GM12801 (cell line): ENCODE data around the gene CCL19.

Source experiments
- CTCF ChIP-seq: IDR thresholded peaks from one replicate; pipeline ENCODE4 v1.5.1; 2011; ENCODE audit warnings: control low read depth; ENCODE audit not compliant: insufficient read length; ENCODE audit errors: extremely low read depth

Gene CCL19

GRCh38 chr9:34665067-34665380, 26.1 kb downstream of the CCL19 start:
- TF ChIP-seq CTCF: no peak

GRCh38 chr9:34664281-34665066, 26.6 kb downstream of the CCL19 start:
- no peak for TF ChIP-seq CTCF

GRCh38 chr9:34663303-34663605, 27.8 kb downstream of the CCL19 start:
- no peak for TF ChIP-seq CTCF

- TF ChIP-seq CTCF: no peak
Measured at GRCh38 chr9:34662526-34663302, 28.4 kb downstream of the CCL19 start, which contains the start of gene CCL27. Gene CCL27, minus strand, starts transcription at chr9:34662657. Its CDS starts 24 bp downstream, at chr9:34662633.

- no peak for TF ChIP-seq CTCF
Measured at GRCh38 chr9:34659592-34660253, 31.4 kb downstream of the CCL19 start.

- no peak for TF ChIP-seq CTCF
Measured at GRCh38 chr9:34658461-34658860, 32.6 kb downstream of the CCL19 start.

GRCh38 chr9:34656992-34657391, 34.1 kb downstream of the CCL19 start:
- TF ChIP-seq CTCF: no peak
